SK-N-SH (cell line): Measurements from ENCODE around the gene DGCR2.

Experiments used
- CTCF ChIP-seq: fragments of 200-600 bp; sonication (generic); IDR thresholded peaks from 2 replicates; pipeline ENCODE4 v1.6.1; 2017; ENCODE audit warnings: antibody characterized with exemption, mild to moderate bottlenecking, moderate library complexity
- EP300 ChIP-seq, 2 experiments: IDR thresholded peaks; 2 replicates each; pipeline versions ENCODE4 v1.4.0 to v1.6.1; 2012; ENCODE audit warnings: borderline replicate concordance in 1 of 2, low read depth in 1 of 2, low read length in 1 of 2
- EZH2phosphoT487 ChIP-seq: fragments of 200-600 bp; sonication (generic); IDR thresholded peaks from 2 replicates; pipeline ENCODE4 v1.6.1; 2017; ENCODE audit warnings: low read depth, mixed run types, mild to moderate bottlenecking, antibody characterized with exemption, moderate library complexity, borderline replicate concordance
- FOXJ3 ChIP-seq: sonication (generic); formaldehyde crosslinking; IDR thresholded peaks from 2 replicates; pipeline ENCODE4 v1.5.1; 2020; ENCODE audit warnings: mild to moderate bottlenecking, missing genetic modification reagents
- GABPA ChIP-seq: IDR thresholded peaks from 2 replicates; pipeline ENCODE4 v1.4.0; 2012; ENCODE audit warnings: low read depth, mild to moderate bottlenecking
- PBX3 ChIP-seq: IDR thresholded peaks from 2 replicates; pipeline ENCODE4; 2012
- POLR2AphosphoS5 ChIP-seq: IDR thresholded peaks from 2 replicates; pipeline ENCODE4 v1.6.1; 2012; ENCODE audit warnings: low read depth, low read length
- RAD21 ChIP-seq: IDR thresholded peaks from 2 replicates; pipeline ENCODE4 v1.6.1; 2012; ENCODE audit warnings: mild to moderate bottlenecking, low read length
- RFX5 ChIP-seq: IDR thresholded peaks from 2 replicates; pipeline ENCODE4 v1.6.1; 2012; ENCODE audit warnings: mild to moderate bottlenecking, improper control_type of control experiment, low read length
- SMC3 ChIP-seq: IDR thresholded peaks from 2 replicates; pipeline ENCODE4 v1.6.1; 2012; ENCODE audit warnings: low read depth, low read length, improper control_type of control experiment
- USF1 ChIP-seq: IDR thresholded peaks from 2 replicates; pipeline ENCODE4 v1.4.0; 2012; ENCODE audit warnings: low read depth, borderline replicate concordance
- USF2 ChIP-seq: fragments of 150-350 bp; IDR thresholded peaks from 2 replicates; pipeline ENCODE4 v1.6.1; 2017; ENCODE audit warnings: antibody characterized with exemption, low read length, low read depth, borderline replicate concordance

- no peak for TF ChIP-seq CTCF
- TF ChIP-seq EZH2phosphoT487 = no peak
- no peak for TF ChIP-seq EP300 (IDR thresholded peaks at IDR 0.05; ENCODE audit: borderline replicate concordance in 1 of 2, low read depth in 1 of 2, low read length in 1 of 2)
- TF ChIP-seq GABPA = no peak
- no peak for TF ChIP-seq POLR2AphosphoS5
- no peak for TF ChIP-seq RAD21
- TF ChIP-seq USF2 = no peak
- TF ChIP-seq RFX5 = no peak
- TF ChIP-seq USF1 = no peak
- no peak for TF ChIP-seq PBX3
- TF ChIP-seq SMC3 = no peak
- no peak for TF ChIP-seq FOXJ3 (CRISPR knock-in tag)
Observed at GRCh38 chr22:18991821-18992442, 130.3 kb downstream of the DGCR2 start.
